ENCODE data around the gene RACK1. TPM values are rescaled to one million over a fixed set of nuclear protein-coding genes. Genes with fewer than 3 reads are reported as not detected.

RACK1 gene
- polyA plus RNA-seq, 1 of the 3 experiments (the other 2 are of a cell fraction), result 4,715 TPM

- Histone ChIP-seq H3K4me1 (ENCODE audit: control insufficient read depth in 1 of 2, insufficient read depth in 2 of 2, low read depth in 1 of 2, low read length in 1 of 2) (peaks cover 0 to 18% of the 10 kb centered on the region in 2 experiments; a peak in 1 of 4 replicates), H3K4me3 (ENCODE audit: low read depth in 2 of 2, low read length in 1 of 2) (no peak overlapping the region), H3K9ac (no peak overlapping the region), H3K27me3 (ENCODE audit: insufficient read depth) (no peaks in the 10 kb centered on the region), H3K9me2 (no peaks in the 10 kb centered on the region), H3K36me3 (replicated peaks in 1 of 2; ENCODE audit: control insufficient read depth in 1 of 2, insufficient read depth in 2 of 2, low read length in 1 of 2) (no peaks in the 10 kb centered on the region), H4K20me1 (ENCODE audit: insufficient read depth) (no peaks in the 10 kb centered on the region), H3K79me2 (ENCODE audit: insufficient read depth) (peaks cover 6% of the 10 kb centered on the region; the same call in 1 of the 2 replicates), H3K4me2 (no peak overlapping the region), H2AFZ (ENCODE audit: low read depth) (no peak overlapping the region), H3K9me3 (no peaks in the 10 kb centered on the region), H3K27ac (ENCODE audit: low read depth in 2 of 2, low read length in 1 of 2) (no peak overlapping the region), H3F3A (replicated peaks; ENCODE audit: insufficient read depth) (peaks cover 10% of the 10 kb centered on the region)
- POLR2A ChIA-PET, result no interaction called here
- TF ChIP-seq NFIC (IDR thresholded peaks at IDR 0.05; ENCODE audit: borderline replicate concordance), result no peak
- TF ChIP-seq TCF12 (IDR thresholded peaks at IDR 0.05), result no peak
- TF ChIP-seq ELF1 (IDR thresholded peaks at IDR 0.05), result no peak
- TF ChIP-seq EP300 (IDR thresholded peaks at IDR 0.05; ENCODE audit: borderline replicate concordance in 1 of 2, low read depth in 1 of 2, low read length in 1 of 2), result no peak
- TF ChIP-seq REST (IDR thresholded peaks at IDR 0.05; ENCODE audit: low read depth, low read length), result no peak
- TF ChIP-seq TEAD4 (IDR thresholded peaks at IDR 0.05; ENCODE audit: borderline replicate concordance, insufficient read depth), result no peak
- TF ChIP-seq PBX3 (IDR thresholded peaks at IDR 0.05), result no peak
- no peak for TF ChIP-seq YY1 (IDR thresholded peaks at IDR 0.05; ENCODE audit: low read depth)
- TF ChIP-seq MAX (IDR thresholded peaks at IDR 0.05; ENCODE audit: low read depth), result no peak
- TF ChIP-seq JUND (IDR thresholded peaks at IDR 0.05), result no peak
- TF ChIP-seq GATA2 (CRISPR knock-in tag; IDR thresholded peaks at IDR 0.05), result no peak
- TF ChIP-seq FOXM1 (IDR thresholded peaks at IDR 0.05; ENCODE audit: low read depth), result no peak
- no peak for TF ChIP-seq MEF2A (IDR thresholded peaks at IDR 0.05; ENCODE audit: borderline replicate concordance, low read depth)
- CTCF ChIA-PET, result interaction anchor here (1.6 to 7.4 kb wide), 3 partner anchors 9 to 12 kb away, joined by 4 to 72 read pairs (median 9); partner anchors contain the start of gene TRIM7
- 84% methylated on average over 2 of the region's 2 CpGs for WGBS (ENCODE audit: low lambda C conversion rate)
- no peak for DNase-seq
These were observed 50.0 kb downstream of the RACK1 start for GRCh38 chr5:181193656-181194055.
